WTC11 (cell line): ENCODE data around the gene B3GALT5. TPM values are rescaled to one million over a fixed set of nuclear protein-coding genes. Genes with fewer than 3 reads are reported as not detected.

ENCODE experiments used
- ATAC-seq: fragments of 200-7000 bp; cut with Tn5 transposase; 2 replicates; pipeline ENCODE4 v1.10.0; 2021; ENCODE audit warnings: mild to moderate bottlenecking, moderate library complexity
- CTCF ChIA-PET: fragments of 300-600 bp; sonication (Branson Sonifier 250); formaldehyde crosslinking; loops from one replicate; lab custom pipeline; 2021; ENCODE audit warnings: antibody characterized with exemption; lab: Charles Lee
- POLR2A ChIA-PET: fragments of 350-600 bp; sonication (Branson Sonifier 250); formaldehyde crosslinking; loops from one replicate; lab custom pipeline; 2021; ENCODE audit warnings: antibody characterized with exemption; lab: Charles Lee
- DNase-seq: peaks from one replicate; pipeline ENCODE4 v3.0.0; 2021; ENCODE audit warnings: low spot score
- H3K27ac Mint-ChIP-seq: 2 replicates; pipeline ENCODE4 v1.8.0; 2021; ENCODE audit warnings: mixed read lengths
- H3K27me3 Mint-ChIP-seq: 2 replicates; pipeline ENCODE4 v1.8.0; 2021; ENCODE audit warnings: low read depth, mild to moderate bottlenecking, moderate library complexity, mixed read lengths
- H3K36me3 Mint-ChIP-seq: 2 replicates; pipeline ENCODE4 v1.8.0; 2021; ENCODE audit warnings: mixed read lengths
- H3K4me1 Mint-ChIP-seq: 2 replicates; pipeline ENCODE4 v1.8.0; 2022; ENCODE audit warnings: mixed read lengths
- H3K4me3 Mint-ChIP-seq: 2 replicates; pipeline ENCODE4 v1.8.0; 2021; ENCODE audit warnings: mild to moderate bottlenecking, moderate library complexity, mixed read lengths
- H3K9me3 Mint-ChIP-seq: 2 replicates; pipeline ENCODE4 v1.8.0; 2021; ENCODE audit warnings: mixed read lengths
- AFF4 ChIP-seq: sonication (generic); formaldehyde crosslinking; IDR thresholded peaks from 2 replicates; pipeline ENCODE4 v1.8.1; 2023; ENCODE audit warnings: mild to moderate bottlenecking, missing genetic modification reagents, borderline replicate concordance
- CBFB ChIP-seq: sonication (generic); formaldehyde crosslinking; IDR thresholded peaks from 2 replicates; pipeline ENCODE4 v1.8.1; 2022; ENCODE audit warnings: mild to moderate bottlenecking, low read depth, missing genetic modification reagents
- CREM ChIP-seq: sonication (generic); formaldehyde crosslinking; IDR thresholded peaks from 2 replicates; pipeline ENCODE4 v1.8.1; 2022; ENCODE audit warnings: mild to moderate bottlenecking, missing genetic modification reagents, moderate library complexity
- EMX1 ChIP-seq: fragments of 250-450 bp; sonication (Bioruptor Pico); IDR thresholded peaks from 2 replicates; pipeline ENCODE4 v1.8.0; 2021; ENCODE audit warnings: mild to moderate bottlenecking
- HMGXB4 ChIP-seq: sonication (generic); formaldehyde crosslinking; IDR thresholded peaks from 2 replicates; pipeline ENCODE4 v1.8.1; 2023; ENCODE audit warnings: mild to moderate bottlenecking, moderate library complexity, missing genetic modification reagents
- IRF1 ChIP-seq: sonication (generic); formaldehyde crosslinking; IDR thresholded peaks from 2 replicates; pipeline ENCODE4 v1.8.0; 2023; ENCODE audit warnings: missing genetic modification reagents
- IRF2 ChIP-seq: sonication (generic); formaldehyde crosslinking; IDR thresholded peaks from 2 replicates; pipeline ENCODE4 v1.8.0; 2022; ENCODE audit warnings: low read depth, missing genetic modification reagents, borderline replicate concordance
- JUN ChIP-seq: sonication (generic); formaldehyde crosslinking; IDR thresholded peaks from 2 replicates; pipeline ENCODE4 v1.8.0; 2023; ENCODE audit warnings: mild to moderate bottlenecking, missing genetic modification reagents
- MXD4 ChIP-seq: fragments of 250-450 bp; sonication (Bioruptor Pico); IDR thresholded peaks from 2 replicates; pipeline ENCODE4 v1.8.0; 2021; ENCODE audit warnings: mild to moderate bottlenecking, moderate library complexity, borderline replicate concordance
- MYBL2 ChIP-seq: sonication (generic); formaldehyde crosslinking; IDR thresholded peaks from 2 replicates; pipeline ENCODE4 v1.8.1; 2023; ENCODE audit warnings: mild to moderate bottlenecking, moderate library complexity, missing genetic modification reagents
- NFE2L1 ChIP-seq: sonication (generic); formaldehyde crosslinking; IDR thresholded peaks from 2 replicates; pipeline ENCODE4 v1.8.1; 2023; ENCODE audit warnings: missing genetic modification reagents
- SMAD3 ChIP-seq: sonication (generic); formaldehyde crosslinking; IDR thresholded peaks from 2 replicates; pipeline ENCODE4 v1.8.0; 2022; ENCODE audit warnings: missing genetic modification reagents, mild to moderate bottlenecking, borderline replicate concordance
- TEAD4 ChIP-seq: sonication (generic); formaldehyde crosslinking; IDR thresholded peaks from 2 replicates; pipeline ENCODE4 v1.8.0; 2022; ENCODE audit warnings: mild to moderate bottlenecking, missing genetic modification reagents
- total RNA-seq: library from RNA; stranded (reverse); gene quantifications from 3 replicates; pipeline ENCODE4 v1.2.3, GENCODE V29; 2021
- TF ChIP-seq, protein P1 (sequence below): fragments of 250-450 bp; sonication (Bioruptor Pico); IDR thresholded peaks from 2 replicates; pipeline ENCODE4 v1.9.0; 2021; ENCODE audit warnings: mild to moderate bottlenecking, borderline replicate concordance
- TF ChIP-seq, protein P2 (sequence below): sonication (generic); formaldehyde crosslinking; IDR thresholded peaks from 2 replicates; pipeline ENCODE4 v1.8.0; 2022; ENCODE audit warnings: mild to moderate bottlenecking, missing genetic modification reagents

The B3GALT5 gene
- total RNA-seq, 1 experiment from 2014 or later, result 25.8 TPM

DNA sequence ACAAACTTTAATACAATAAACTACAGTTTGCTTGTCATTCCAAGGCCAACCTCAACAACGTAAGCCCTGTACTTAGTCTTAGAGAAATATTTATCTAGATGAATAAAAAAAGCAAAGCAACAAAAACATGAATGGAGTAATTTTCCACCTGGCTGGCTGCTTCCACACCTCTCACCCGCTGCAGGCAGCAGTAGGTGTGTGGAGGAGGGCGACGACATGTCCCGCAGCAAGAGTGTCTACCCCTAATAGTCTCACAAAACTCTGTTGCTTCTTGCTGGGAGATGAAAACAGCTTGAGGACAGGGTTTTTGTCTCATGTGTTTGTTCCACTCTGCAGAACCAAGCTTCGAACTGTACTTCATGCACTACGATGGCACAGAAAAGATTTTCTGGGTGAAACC, 83.5 kb downstream of the B3GALT5 start:
- no peak overlapping the region for H3K27ac Mint-ChIP-seq
- TF ChIP-seq JUN (no peak), EMX1 (CRISPR knock-in tag) (no peak), CREM (CRISPR knock-in tag) (no peak), MYBL2 (CRISPR knock-in tag) (no peak), AFF4 (CRISPR knock-in tag) (no peak), MXD4 (no peak), TEAD4 (CRISPR knock-in tag) (no peak), IRF1 (CRISPR knock-in tag) (no peak), CBFB (CRISPR knock-in tag) (no peak), SMAD3 (no peak), HMGXB4 (CRISPR knock-in tag) (no peak)
- TF ChIP-seq, protein P1, sequence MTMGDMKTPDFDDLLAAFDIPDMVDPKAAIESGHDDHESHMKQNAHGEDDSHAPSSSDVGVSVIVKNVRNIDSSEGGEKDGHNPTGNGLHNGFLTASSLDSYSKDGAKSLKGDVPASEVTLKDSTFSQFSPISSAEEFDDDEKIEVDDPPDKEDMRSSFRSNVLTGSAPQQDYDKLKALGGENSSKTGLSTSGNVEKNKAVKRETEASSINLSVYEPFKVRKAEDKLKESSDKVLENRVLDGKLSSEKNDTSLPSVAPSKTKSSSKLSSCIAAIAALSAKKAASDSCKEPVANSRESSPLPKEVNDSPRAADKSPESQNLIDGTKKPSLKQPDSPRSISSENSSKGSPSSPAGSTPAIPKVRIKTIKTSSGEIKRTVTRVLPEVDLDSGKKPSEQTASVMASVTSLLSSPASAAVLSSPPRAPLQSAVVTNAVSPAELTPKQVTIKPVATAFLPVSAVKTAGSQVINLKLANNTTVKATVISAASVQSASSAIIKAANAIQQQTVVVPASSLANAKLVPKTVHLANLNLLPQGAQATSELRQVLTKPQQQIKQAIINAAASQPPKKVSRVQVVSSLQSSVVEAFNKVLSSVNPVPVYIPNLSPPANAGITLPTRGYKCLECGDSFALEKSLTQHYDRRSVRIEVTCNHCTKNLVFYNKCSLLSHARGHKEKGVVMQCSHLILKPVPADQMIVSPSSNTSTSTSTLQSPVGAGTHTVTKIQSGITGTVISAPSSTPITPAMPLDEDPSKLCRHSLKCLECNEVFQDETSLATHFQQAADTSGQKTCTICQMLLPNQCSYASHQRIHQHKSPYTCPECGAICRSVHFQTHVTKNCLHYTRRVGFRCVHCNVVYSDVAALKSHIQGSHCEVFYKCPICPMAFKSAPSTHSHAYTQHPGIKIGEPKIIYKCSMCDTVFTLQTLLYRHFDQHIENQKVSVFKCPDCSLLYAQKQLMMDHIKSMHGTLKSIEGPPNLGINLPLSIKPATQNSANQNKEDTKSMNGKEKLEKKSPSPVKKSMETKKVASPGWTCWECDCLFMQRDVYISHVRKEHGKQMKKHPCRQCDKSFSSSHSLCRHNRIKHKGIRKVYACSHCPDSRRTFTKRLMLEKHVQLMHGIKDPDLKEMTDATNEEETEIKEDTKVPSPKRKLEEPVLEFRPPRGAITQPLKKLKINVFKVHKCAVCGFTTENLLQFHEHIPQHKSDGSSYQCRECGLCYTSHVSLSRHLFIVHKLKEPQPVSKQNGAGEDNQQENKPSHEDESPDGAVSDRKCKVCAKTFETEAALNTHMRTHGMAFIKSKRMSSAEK (CRISPR knock-in tag), result no peak
- no peak overlapping the region for H3K4me3 Mint-ChIP-seq
- DNase-seq (no peak), ATAC-seq (no peak)
- peaks cover 44% of the 10 kb centered on the region for H3K4me1 Mint-ChIP-seq
- H3K36me3 Mint-ChIP-seq, result peaks cover 6% of the 10 kb centered on the region
- ChIA-PET POLR2A (no interaction called here), CTCF (interaction anchor here (0.9 kb wide), 1 partner anchor 21 kb away, joined by 3 read pairs; no protein-coding TSS in a partner anchor)
- no peaks in the 10 kb centered on the region; the same call in 1 of the 2 replicates for H3K27me3 Mint-ChIP-seq
- peaks cover 3% of the 10 kb centered on the region for H3K9me3 Mint-ChIP-seq

- Mint-ChIP-seq H3K9me3 (peaks cover 3% of the 10 kb centered on the region), H3K4me3 (no peak overlapping the region), H3K27ac (no peak overlapping the region), H3K27me3 (no peaks in the 10 kb centered on the region; the same call in 1 of the 2 replicates), H3K4me1 (peaks cover 47% of the 10 kb centered on the region), H3K36me3 (peaks cover 6% of the 10 kb centered on the region)
- no peak for DNase-seq
- CTCF ChIA-PET, result interaction anchor here (0.9 kb wide), 1 partner anchor 21 kb away, joined by 3 read pairs; no protein-coding TSS in a partner anchor
- POLR2A ChIA-PET, result no interaction called here
- TF ChIP-seq, protein P2, sequence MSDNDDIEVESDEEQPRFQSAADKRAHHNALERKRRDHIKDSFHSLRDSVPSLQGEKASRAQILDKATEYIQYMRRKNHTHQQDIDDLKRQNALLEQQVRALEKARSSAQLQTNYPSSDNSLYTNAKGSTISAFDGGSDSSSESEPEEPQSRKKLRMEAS (CRISPR knock-in tag), result no peak
- TF ChIP-seq NFE2L1, result no peak
- TF ChIP-seq IRF2 (CRISPR knock-in tag), result no peak
- ATAC-seq, result peak; percentile 80
These were observed 83.9 kb downstream of the B3GALT5 start for GRCh38 chr21:39696618-39697017.
